Activated T-cell treated with anti-CD3 and anti-CD28 coated beads, Interleukin-2, amount 50 U/mL, for 72 hours (primary cell): ENCODE data around the gene HELT. TPM values are rescaled to one million over a fixed set of nuclear protein-coding genes. Genes with fewer than 3 reads are reported as not detected.

Experiments used
- ATAC-seq, 2 donors: fragments of 150-1000 bp; cut with Tn5 transposase; replicated peaks in 1 of 2; 2 replicates each; pipeline ENCODE4 v1.10.0; 2021; ENCODE audit warnings: moderate library complexity in 2 of 2, mild to moderate bottlenecking in 1 of 2
- DNase-seq, 2 donors: peaks; one replicate each; pipeline ENCODE4 v3.0.0; 2021 to 2022; ENCODE audit warnings: mixed read lengths in 1 of 2
- H3K27ac Mint-ChIP-seq: one replicate; pipeline ENCODE4 v1.8.0; 2022; ENCODE audit warnings: mild to moderate bottlenecking, moderate library complexity, mixed read lengths
- H3K27me3 Mint-ChIP-seq: one replicate; pipeline ENCODE4 v1.8.0; 2022; ENCODE audit warnings: low read depth, mixed read lengths
- H3K36me3 Mint-ChIP-seq, 2 donors: one replicate each; pipeline ENCODE4 v1.8.0; 2022; ENCODE audit warnings: mixed read lengths in 2 of 2, mild to moderate bottlenecking in 1 of 2; ENCODE audit not compliant: insufficient read depth in 2 of 2
- H3K4me1 Mint-ChIP-seq: one replicate; pipeline ENCODE4 v1.8.0; 2022; ENCODE audit warnings: low read depth, mixed read lengths
- H3K4me3 Mint-ChIP-seq, 2 donors: one replicate each; pipeline ENCODE4 v1.8.0; 2022; ENCODE audit warnings: mild to moderate bottlenecking in 2 of 2, mixed read lengths in 2 of 2, moderate library complexity in 2 of 2
- H3K9me3 Mint-ChIP-seq, 2 donors: one replicate each; pipeline ENCODE4 v1.8.0; 2022; ENCODE audit warnings: mixed read lengths in 2 of 2
- total RNA-seq, 2 donors: library from RNA; stranded (reverse); gene quantifications; one replicate each; pipeline ENCODE4 v1.2.3, GENCODE V29; 2022

Gene HELT
- total RNA-seq, 2 donors from 2014 or later = not detected

- no peak overlapping the region for H3K27ac Mint-ChIP-seq
- peak overlapping the region; percentile 2 to 28 for H3K4me3 Mint-ChIP-seq
- H3K36me3 Mint-ChIP-seq = no peaks in the 10 kb centered on the region
- H3K27me3 Mint-ChIP-seq = peaks cover 79% of the 10 kb centered on the region
- peaks cover 15% of the 10 kb centered on the region for H3K4me1 Mint-ChIP-seq
- peak; percentile 56 to 67 for ATAC-seq
- no peaks in the 10 kb centered on the region for H3K9me3 Mint-ChIP-seq
- no peak for DNase-seq
Observed at GRCh38 chr4:185013417-185014125, 4.7 kb upstream of the HELT start.

DNA sequence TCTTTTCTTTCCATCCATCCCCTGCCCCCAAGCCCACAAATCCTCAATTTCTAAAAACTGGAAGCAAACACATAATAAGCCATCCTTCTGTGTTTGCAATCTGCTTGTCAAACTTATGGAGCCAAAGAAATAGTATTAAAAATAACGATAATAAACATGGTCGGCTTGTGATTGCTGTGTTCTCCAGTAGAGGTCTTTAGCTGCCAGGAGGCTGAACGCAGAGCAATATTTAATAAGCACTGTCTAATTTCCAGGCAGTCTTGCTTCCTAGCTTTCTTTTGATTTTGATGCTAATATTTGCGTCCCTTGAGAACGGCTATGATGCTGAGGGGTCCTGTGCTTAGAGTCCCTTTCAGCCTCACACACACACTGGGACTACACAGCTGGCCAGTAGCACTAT, 3.2 kb upstream of the HELT start:
- Mint-ChIP-seq H3K4me1 (peaks cover 15% of the 10 kb centered on the region), H3K36me3 (no peaks in the 10 kb centered on the region), H3K27me3 (peaks cover 73% of the 10 kb centered on the region), H3K9me3 (no peaks in the 10 kb centered on the region), H3K27ac (no peak overlapping the region), H3K4me3 (no peak overlapping the region)
- DNase-seq = no peak
- no peak for ATAC-seq

DNA sequence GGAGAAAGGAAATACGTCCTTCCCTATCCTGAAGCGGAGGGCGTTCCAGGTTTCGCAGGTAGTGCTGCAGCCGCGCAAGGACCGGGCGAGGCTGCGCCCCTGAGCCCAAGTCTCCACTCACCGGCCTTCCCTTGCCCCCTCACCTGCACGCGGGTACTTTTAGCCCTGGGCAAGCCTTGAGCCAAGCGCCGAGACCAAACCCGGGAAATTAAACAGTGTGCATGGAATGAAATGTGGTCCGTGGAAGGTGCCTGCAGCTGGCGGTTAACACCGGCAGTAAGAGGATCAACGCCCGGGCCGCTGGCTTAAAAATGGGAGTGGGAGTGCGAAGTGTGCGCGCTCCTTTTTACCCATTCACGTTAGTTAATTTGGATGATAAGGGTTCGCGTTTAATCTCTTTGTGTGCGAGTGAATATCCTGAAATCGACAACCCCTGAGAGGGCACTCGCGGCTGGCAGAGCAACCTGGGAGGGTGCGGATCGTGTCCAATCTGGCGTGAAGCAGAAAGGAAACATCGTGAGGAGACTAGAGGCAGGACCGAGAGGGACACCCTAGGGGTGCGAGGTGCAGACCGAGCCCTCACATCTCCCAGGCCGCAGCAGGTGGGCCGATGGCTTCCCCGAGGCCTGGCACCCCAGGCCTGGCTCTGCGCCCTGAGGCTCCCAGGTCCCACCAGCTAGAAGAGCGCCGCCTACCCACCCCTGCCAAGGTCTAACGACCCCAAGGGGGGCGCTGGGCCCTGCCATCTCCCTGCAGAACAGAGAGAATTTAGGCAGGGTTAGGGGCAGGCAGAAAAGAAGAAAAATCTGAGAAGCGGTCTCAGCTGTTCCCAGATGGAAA, 2.0 kb upstream of the HELT start:
- no peak overlapping the region for H3K27ac Mint-ChIP-seq
- no peak for ATAC-seq

DNA sequence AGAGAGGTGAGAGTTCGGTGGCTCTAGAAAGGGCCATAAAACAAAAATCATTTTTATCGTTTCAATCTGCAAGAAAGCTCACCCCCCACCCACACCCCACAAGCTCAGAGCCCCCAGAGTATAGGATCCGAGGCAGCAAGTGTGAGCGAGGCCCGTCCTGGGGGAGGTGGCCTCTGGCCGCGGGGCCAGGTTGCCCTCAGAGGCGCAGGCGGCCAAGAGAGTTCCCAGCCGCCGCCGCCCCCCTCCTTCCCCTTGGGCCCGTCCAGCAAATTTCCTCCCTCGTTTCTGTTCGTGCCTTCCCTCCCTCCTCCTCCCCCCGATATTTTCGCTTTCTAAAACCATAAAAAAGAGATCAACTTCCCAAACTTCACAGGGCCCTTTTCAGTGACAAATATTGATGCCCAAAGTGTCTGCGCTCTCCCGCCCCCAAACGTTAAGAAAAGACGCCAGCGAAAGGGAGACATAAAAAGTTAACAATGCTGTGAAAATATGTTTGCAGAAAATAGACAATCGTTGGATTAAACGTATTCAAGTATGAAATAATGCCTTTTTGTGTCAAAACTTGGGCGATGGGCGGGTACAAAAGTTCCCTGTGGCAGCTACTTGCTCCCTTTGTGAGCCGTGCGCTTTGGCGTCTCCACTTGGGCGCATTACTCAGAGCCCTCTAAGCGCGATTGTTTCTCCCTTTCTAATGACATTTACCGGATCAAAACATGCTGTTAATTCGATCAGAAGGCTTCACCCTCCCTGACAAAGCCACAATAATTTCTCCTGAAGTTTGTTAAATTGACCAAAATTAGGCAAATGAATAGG, 1.1 kb upstream of the HELT start:
- H3K36me3 Mint-ChIP-seq = no peaks in the 10 kb centered on the region
- peaks cover 15% of the 10 kb centered on the region for H3K4me1 Mint-ChIP-seq
- H3K4me3 Mint-ChIP-seq = peak overlapping the region in 1 of 2 donors; percentile 14
- H3K27me3 Mint-ChIP-seq = peaks cover 82% of the 10 kb centered on the region
- DNase-seq (no peak), ATAC-seq (no peak)
- H3K9me3 Mint-ChIP-seq = no peaks in the 10 kb centered on the region
- no peak overlapping the region for H3K27ac Mint-ChIP-seq

More for the DNA sequence above, 2.0 kb upstream of the HELT start:
- DNase-seq = no peak
- Mint-ChIP-seq H3K4me1 (peaks cover 15% of the 10 kb centered on the region), H3K4me3 (peak overlapping the region in 1 of 2 donors; percentile 18), H3K27me3 (peaks cover 73% of the 10 kb centered on the region), H3K9me3 (no peaks in the 10 kb centered on the region), H3K36me3 (no peaks in the 10 kb centered on the region)

DNA sequence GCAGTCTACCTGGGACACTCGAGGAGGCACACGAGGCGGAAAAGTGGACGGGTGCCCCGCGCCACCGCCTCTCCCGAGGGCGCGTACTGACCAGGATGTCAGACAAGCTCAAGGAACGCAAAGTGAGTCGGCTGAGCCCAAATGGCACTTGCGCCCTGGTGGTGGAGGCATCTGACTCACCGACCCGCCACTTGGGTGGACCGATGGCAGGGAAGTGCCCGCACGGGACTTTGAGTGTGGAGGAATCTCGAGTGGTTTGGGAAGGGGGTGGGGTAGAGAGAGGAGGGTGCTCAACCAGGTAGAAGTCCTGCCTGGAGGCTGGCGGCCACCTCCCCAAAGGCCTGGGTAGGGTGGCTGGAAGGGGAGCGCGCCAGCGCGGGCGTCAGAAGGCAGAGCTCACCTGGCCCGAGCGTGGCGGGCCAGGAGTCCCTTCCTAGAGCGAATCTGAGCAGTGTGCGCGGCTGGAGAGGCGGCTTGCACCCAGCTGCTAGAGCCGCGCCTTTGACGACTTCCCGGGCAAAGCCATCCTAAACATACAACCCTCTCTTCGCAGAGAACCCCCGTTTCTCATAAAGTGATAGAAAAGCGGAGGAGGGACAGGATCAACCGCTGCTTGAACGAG, 655 bp downstream of the HELT start:
- Mint-ChIP-seq H3K27me3 (peaks cover 87% of the 10 kb centered on the region), H3K9me3 (no peaks in the 10 kb centered on the region), H3K36me3 (no peaks in the 10 kb centered on the region), H3K4me3 (no peak overlapping the region), H3K4me1 (peaks cover 9% of the 10 kb centered on the region), H3K27ac (no peak overlapping the region)
- ATAC-seq (peak in 1 of 2 donors; percentile 17), DNase-seq (no peak)

GRCh38 chr4:185019456-185020292, 1.4 kb downstream of the HELT start:
- Mint-ChIP-seq H3K27ac (no peak overlapping the region), H3K27me3 (peaks cover 80% of the 10 kb centered on the region), H3K9me3 (no peaks in the 10 kb centered on the region), H3K4me3 (no peak overlapping the region), H3K36me3 (no peaks in the 10 kb centered on the region), H3K4me1 (peaks cover 4% of the 10 kb centered on the region)
- ATAC-seq (no peak), DNase-seq (no peak)

- peaks cover 4% of the 10 kb centered on the region for H3K4me1 Mint-ChIP-seq
- DNase-seq = no peak
- H3K36me3 Mint-ChIP-seq = no peaks in the 10 kb centered on the region
- ATAC-seq = no peak
- peaks cover 74% of the 10 kb centered on the region for H3K27me3 Mint-ChIP-seq
- no peak overlapping the region for H3K27ac Mint-ChIP-seq
- H3K9me3 Mint-ChIP-seq = no peaks in the 10 kb centered on the region
- H3K4me3 Mint-ChIP-seq = peak overlapping the region in 1 of 2 donors; percentile 42
Observed at GRCh38 chr4:185020293-185020808, 2.1 kb downstream of the HELT start.

GRCh38 chr4:185020863-185021761, 2.8 kb downstream of the HELT start:
- Mint-ChIP-seq H3K4me1 (peaks cover 4% of the 10 kb centered on the region), H3K27me3 (peaks cover 70% of the 10 kb centered on the region), H3K36me3 (no peaks in the 10 kb centered on the region), H3K27ac (no peak overlapping the region), H3K4me3 (peak overlapping the region in 1 of 2 donors; percentile 42), H3K9me3 (no peaks in the 10 kb centered on the region)
- DNase-seq = no peak
- ATAC-seq = no peak

- Mint-ChIP-seq H3K27ac (no peak overlapping the region), H3K9me3 (no peaks in the 10 kb centered on the region), H3K4me3 (no peak overlapping the region), H3K27me3 (peaks cover 66% of the 10 kb centered on the region), H3K36me3 (no peaks in the 10 kb centered on the region), H3K4me1 (no peaks in the 10 kb centered on the region)
- no peak for ATAC-seq
- no peak for DNase-seq
Observed at GRCh38 chr4:185023471-185023870, 5.2 kb downstream of the HELT start.

DNA sequence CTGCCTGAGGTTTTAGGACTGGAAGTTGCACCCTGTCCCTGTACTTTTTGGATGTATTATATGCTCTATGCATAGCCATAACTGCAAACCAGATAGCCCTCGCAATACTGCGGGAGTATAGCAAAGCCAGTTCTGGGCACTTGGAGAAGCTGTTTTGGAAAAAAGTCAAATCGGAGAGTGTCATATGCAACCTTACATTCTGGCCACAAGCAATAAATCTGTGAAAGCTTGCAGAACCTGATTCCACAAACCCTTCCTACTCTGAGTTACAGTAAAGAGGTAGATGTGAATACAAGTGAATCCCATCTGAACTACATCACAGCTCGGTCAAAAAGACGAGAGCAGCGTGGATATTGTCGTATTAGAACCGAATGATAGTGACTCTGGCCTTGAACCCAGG, 10.3 kb downstream of the HELT start:
- Mint-ChIP-seq H3K27me3 (peaks cover 59% of the 10 kb centered on the region), H3K4me1 (no peaks in the 10 kb centered on the region), H3K36me3 (no peaks in the 10 kb centered on the region), H3K4me3 (no peak overlapping the region), H3K9me3 (no peaks in the 10 kb centered on the region), H3K27ac (no peak overlapping the region)
- DNase-seq (no peak), ATAC-seq (no peak)

DNA sequence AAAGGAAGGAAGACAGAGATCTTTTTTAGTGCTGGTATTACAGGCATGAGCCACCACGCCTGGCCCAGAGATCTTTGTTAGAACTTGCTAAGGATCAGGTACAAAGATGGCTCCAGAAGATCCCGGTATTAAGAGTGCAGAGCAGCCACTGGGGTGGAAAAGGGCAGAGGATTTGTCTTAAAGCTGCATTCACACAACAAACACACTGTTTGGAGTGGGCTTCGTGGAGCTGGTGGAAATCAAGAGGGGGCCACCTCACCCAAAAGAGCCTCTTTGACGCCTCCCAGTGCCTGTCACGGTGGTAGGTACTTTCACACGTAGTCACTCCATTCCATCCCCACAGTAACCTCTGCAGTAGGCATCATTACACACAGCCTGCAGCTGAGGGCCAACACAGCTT, 13.3 kb downstream of the HELT start:
- Mint-ChIP-seq H3K27ac (no peak overlapping the region), H3K36me3 (no peaks in the 10 kb centered on the region), H3K27me3 (peaks cover 65% of the 10 kb centered on the region), H3K4me1 (peaks cover 1% of the 10 kb centered on the region), H3K9me3 (no peaks in the 10 kb centered on the region), H3K4me3 (no peak overlapping the region)
- DNase-seq (no peak), ATAC-seq (no peak)
